SK-N-DZ (cell line): ENCODE results near the gene MYH2.

Experiments used
- DNase-seq: peaks from one replicate; pipeline ENCODE4 v3.0.0-alpha.2; 2015; ENCODE audit warnings: low spot score

MYH2 gene

DNA sequence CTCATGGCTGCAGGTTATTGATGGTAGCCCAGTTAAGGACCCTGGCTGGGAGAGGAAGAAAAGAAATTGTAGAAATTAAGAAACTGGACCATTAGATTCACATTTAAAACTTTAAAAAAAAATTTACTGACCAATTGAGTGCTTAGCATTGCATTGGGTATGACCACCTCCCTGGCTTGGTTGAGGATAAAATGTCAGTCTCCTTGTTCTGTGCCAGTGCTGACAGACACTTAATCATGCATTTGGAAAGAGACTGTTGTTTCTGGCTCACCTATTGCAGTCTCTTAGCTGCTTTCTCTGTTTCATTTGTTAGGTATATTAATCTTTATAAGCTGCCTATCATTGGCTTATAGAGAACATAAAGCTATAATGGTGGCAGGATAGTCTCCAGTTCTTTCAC is 32.8 kb downstream of the MYH2 start:
- DNase-seq = no peak

DNA sequence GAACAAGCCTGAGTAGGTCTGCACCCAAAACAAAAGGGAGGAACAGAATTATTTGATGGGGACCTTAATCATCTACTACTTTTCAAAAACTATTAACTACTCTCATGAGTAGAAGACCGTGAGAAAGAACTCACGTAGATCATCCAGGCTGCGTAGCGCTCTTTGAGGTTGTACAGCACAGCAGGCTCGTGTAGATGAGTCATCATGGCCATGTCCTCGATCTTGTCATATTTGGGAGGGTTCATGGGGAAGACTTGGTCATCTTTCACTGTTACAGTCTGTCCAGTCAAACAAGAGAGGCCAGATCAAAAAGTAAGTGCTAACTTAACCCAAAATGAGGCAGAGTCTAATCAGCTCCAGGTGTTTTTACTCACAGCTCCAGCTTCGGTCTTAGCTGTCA is 33.4 kb downstream of the MYH2 start:
- DNase-seq = no peak

DNA sequence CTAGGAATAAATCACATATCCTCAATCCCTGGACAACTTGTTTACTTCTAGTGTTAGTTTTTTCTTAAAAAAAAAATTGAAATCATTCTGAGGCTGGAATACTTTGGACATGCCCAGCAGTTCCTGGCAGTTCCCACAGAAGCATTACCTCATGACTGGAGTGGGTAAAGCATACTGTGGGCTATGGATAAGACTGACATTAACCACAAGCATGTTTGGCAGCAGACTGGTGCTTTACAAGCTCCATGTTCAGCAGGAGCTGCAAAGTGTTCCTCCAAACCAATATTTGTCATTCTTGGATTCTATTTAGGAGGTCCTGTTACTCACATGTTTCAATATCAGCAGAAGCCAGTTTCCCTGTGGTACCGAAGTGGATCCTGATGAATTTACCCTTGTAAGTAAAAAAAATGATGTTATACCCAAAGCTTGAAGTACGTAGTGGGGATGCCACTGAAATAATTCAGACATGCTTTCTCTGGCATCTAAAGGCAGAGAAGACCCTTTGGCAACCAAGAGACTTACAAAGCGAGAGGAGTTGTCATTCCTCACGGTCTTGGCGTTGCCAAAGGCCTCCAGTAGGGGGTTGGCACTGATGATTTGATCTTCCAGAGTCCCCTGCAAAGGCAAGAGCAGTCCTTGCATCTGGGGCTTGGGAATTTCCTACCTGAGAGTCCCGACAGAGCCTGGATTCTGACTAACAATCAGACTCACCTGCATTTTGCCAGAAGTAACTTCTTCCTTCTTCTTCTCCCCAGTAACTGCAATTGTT is 36.0 kb downstream of the MYH2 start:
- DNase-seq = no peak

DNA sequence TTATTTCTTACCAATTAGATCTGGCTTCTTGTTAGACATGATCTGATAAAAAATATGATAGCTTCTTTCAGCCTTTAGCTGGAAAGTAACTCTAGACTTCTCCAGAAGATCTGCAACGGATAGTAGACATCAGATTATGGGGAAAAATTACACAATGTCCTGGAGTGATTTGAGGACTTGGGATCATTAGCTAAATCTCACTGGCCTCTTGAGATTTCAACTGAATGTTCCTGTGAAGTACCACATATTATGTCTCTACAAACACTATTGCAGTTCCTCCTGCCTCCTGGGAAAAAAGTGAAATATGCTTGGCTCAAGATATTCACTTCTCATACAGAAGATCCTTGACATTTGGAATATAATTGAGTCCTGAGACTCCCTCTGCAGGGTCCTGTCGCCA is 36.6 kb downstream of the MYH2 start:
- no peak for DNase-seq

DNA sequence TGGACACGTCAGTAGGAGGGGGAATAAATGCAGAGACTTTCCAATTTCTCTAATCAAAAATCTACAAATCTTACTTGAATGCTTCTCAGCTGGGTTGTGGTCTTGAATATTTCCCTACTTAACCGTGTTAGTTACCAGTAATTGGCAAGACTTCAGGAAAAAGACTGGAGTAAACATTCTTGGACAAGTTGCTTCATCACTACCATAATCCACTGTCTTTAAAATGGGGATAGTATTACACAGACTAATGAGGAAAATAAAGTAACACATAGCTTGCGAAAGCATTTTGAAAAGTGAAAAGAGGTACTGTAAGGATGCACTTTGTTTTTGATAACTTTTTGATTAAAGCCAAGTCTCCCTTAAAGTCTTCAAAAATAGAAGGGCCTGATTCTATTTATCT is 49.5 kb downstream of the MYH2 start:
- DNase-seq = no peak

DNA sequence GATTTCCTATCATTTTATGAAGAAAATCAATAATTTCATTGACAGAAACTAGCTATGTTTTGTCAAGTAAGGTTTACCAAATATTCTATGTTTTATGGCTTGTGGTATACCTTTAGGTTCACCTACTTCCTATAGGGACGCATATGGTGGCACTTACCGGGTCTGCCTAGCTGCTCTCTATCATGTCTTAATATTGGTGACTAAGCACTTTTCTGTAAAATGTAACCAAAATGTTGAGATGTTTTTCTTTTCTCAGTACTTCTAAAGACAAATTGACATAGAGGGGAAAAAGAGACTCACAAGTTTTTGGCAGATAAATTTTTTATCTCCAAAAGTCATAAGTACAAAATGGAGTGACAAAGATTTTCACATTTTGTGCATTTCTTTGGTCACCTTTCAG is 57.5 kb downstream of the MYH2 start:
- no peak for DNase-seq

DNA sequence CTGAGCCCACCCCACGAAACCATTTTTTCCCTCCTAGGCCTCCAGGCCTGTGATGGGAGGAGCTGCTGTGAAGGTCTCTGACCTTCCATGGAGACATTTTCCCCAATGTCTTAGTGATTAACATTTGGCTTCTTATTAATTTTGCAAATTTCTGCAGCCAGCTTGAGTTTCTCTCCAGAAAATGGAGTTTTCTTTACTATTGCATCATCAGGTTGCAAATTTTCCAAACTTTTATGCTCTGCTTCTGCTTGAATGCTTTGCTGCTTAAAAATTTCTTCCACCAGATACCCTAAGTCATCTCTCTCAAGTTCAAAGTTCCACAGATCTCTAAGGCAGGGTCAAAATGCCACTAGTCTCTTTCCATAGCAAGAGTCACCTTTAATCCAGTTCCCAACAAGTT is 67.2 kb downstream of the MYH2 start:
- DNase-seq = no peak

DNA sequence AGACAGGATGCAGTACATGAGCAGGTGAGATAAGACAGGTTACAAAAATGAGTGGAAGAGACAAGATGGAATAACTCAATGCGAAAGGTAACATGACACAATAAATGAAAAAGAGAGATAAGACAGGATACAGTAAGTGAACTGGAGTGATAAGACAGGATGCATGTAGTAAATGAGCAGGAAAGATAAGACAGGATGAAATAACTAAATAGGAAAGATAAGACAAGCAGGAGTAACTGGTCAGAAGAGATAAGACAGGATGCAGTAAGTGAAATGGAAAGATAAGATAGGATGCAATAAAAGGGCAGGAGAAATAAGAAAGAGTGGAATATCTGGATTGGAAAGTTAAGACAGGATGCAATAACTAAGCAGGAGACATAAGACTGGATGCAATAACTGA is 71.8 kb downstream of the MYH2 start:
- peak; percentile 2 for DNase-seq

DNA sequence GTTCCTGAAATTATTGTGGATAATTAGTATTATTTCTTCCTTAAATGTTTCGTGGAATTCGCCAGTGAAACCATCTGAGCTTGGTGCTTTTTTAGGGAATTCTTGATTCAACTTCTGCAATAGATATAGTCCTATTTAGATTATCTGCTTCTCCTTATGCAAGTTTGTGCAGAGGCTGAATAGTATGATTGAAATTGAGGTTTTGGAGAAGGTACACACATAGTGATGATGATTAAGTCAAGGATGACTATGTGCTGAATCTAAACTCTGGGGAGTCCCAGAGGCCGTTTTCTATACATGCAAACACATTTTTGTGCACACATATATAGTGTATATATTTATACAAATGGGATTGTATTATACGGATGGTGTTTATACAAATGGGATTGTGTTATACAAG is 74.9 kb downstream of the MYH2 start:
- DNase-seq = no peak

DNA sequence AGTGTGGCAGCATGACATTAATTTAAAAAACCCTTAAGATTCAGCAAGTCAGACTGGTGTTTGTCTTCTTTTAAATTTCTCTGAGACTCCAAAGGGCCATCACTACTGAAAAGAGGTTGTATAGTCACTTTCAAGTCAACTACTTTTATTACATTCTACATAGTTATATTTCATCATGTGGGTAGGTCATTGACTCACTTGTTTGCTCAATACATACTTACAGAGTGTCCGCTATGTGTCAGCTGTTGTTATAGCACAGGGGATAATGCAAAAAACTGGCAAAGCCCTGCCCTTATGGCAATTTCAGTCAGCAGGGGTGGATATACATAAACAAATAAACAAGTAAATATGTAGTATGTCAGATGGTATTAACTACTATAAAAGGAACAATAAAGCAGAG is 77.6 kb downstream of the MYH2 start:
- DNase-seq = no peak
